HUES48 (cell line): Measurements from ENCODE around the gene SKAP2.

Experiments used
- H3K27ac ChIP-seq: one replicate; pipeline ENCODE4 v1.7.0; 2013; ENCODE audit warnings: low read depth, low read length, inconsistent platforms
- H3K27me3 ChIP-seq: 2 replicates; pipeline ENCODE4 v1.6.1; 2013; ENCODE audit warnings: mild to moderate bottlenecking, low read length; ENCODE audit not compliant: control insufficient read depth, insufficient read depth
- H3K36me3 ChIP-seq: 2 replicates; pipeline ENCODE4 v1.6.1; 2013; ENCODE audit warnings: low read length; ENCODE audit not compliant: control insufficient read depth, insufficient read depth
- H3K4me1 ChIP-seq: 2 replicates; pipeline ENCODE4 v1.6.1; 2013; ENCODE audit warnings: mild to moderate bottlenecking, low read length; ENCODE audit not compliant: control insufficient read depth, insufficient read depth
- H3K4me3 ChIP-seq: 2 replicates; pipeline ENCODE4 v1.5.1; 2013; ENCODE audit warnings: mild to moderate bottlenecking, low read depth, low read length
- H3K9ac ChIP-seq: 2 replicates; pipeline ENCODE4 v1.6.1; 2013; ENCODE audit warnings: mild to moderate bottlenecking, low read depth, low read length, moderate library complexity
- H3K9me3 ChIP-seq: 2 replicates; pipeline ENCODE4 v1.6.1; 2013; ENCODE audit warnings: low read length; ENCODE audit not compliant: control insufficient read depth, insufficient read depth

Gene SKAP2

DNA sequence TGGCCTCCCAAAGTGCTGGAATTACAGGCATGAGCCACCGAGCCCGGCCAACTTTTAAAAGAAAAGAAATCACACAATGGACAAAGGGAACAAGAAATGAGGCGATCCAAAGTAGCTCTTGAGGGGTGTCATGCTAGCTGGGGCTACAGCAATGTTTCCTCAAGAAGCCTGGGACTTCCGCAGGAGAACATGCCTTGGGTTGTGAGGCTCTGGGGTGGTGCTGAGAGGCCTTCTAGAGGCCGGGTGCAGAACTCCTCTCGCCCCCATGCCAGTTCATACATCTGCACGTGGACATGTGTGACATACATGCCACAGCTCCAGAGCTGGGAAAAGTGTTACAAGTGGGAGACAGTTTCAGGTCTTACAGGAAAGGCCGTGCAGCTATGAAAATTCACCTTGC is 238.2 kb downstream of the SKAP2 start:
- H3K4me1 ChIP-seq = no peaks in the 10 kb centered on the region
- H3K4me3 ChIP-seq = no peak overlapping the region
- H3K9ac ChIP-seq = no peak overlapping the region
- H3K27me3 ChIP-seq = no peaks in the 10 kb centered on the region
- H3K36me3 ChIP-seq = no peaks in the 10 kb centered on the region
- H3K9me3 ChIP-seq = no peaks in the 10 kb centered on the region
- no peak overlapping the region for H3K27ac ChIP-seq

DNA sequence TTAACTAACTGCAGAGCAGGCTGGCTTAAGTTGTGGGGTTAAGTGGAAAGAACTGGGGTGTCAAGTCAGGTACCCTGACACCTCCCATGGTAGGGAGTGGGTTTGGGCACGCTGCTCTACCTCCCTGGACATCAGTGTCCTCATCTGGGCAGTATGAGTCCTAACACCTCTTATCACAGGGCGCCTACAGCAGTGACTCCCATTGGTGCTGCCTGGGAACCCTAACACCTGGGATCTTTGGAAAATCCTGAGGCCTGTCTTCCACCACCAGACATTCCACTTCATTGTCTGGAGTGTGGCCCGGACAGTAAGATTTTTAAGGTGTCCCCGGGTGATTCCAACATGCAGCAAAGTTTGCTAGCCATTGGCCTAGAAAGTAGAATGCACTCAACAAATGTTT is 239.1 kb downstream of the SKAP2 start:
- H3K4me1 ChIP-seq = peaks cover 5% of the 10 kb centered on the region
- H3K9ac ChIP-seq = no peak overlapping the region
- no peak overlapping the region for H3K4me3 ChIP-seq
- no peaks in the 10 kb centered on the region for H3K27me3 ChIP-seq
- H3K9me3 ChIP-seq = no peaks in the 10 kb centered on the region
- no peak overlapping the region for H3K27ac ChIP-seq
- H3K36me3 ChIP-seq = no peaks in the 10 kb centered on the region

DNA sequence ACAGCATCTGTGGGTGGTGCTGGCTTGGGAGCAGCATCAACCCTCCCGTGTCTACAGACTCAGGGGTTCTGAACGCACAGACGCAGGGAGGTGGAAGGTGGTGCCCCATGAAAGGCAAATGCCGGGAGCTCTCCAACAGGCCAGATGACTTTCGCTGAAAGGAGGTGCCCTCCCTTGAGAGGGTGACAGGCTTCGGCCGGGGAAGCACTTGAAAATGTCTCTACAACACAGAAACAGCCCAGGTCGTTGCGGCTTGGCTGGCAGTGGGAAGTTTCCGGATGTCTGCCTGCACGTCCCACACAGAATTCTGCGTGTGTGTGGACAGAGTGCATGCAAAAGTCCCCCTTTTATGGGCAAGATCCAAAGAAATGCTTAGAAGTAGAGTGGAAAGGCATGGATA is 239.6 kb downstream of the SKAP2 start:
- no peaks in the 10 kb centered on the region for H3K36me3 ChIP-seq
- no peak overlapping the region for H3K9ac ChIP-seq
- no peaks in the 10 kb centered on the region for H3K9me3 ChIP-seq
- H3K27ac ChIP-seq = no peak overlapping the region
- H3K4me1 ChIP-seq = peaks cover 5% of the 10 kb centered on the region
- H3K27me3 ChIP-seq = no peaks in the 10 kb centered on the region
- no peak overlapping the region for H3K4me3 ChIP-seq

DNA sequence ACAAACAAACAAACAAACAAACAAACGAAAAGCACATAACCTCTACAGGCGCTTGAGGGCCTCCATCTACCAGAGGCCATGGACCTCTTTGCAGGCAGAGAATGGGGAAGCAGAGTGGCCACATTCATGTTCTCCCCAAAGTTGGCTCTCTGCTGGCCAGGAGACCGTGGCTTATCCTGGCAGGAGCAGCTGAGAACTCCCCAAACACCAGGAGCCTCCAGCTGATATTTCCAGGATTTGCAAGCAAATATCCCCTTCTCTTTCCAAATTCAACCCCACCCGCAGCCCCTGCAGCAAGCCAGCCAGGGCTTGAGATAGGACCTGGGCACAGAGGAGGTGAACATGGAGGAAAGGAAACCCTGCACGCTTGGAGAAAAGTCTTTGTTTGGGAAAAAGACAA is 240.0 kb downstream of the SKAP2 start:
- no peak overlapping the region for H3K27ac ChIP-seq
- no peaks in the 10 kb centered on the region for H3K9me3 ChIP-seq
- no peaks in the 10 kb centered on the region for H3K27me3 ChIP-seq
- H3K4me3 ChIP-seq = no peak overlapping the region
- H3K4me1 ChIP-seq = peaks cover 5% of the 10 kb centered on the region
- H3K9ac ChIP-seq = no peak overlapping the region
- no peaks in the 10 kb centered on the region for H3K36me3 ChIP-seq

DNA sequence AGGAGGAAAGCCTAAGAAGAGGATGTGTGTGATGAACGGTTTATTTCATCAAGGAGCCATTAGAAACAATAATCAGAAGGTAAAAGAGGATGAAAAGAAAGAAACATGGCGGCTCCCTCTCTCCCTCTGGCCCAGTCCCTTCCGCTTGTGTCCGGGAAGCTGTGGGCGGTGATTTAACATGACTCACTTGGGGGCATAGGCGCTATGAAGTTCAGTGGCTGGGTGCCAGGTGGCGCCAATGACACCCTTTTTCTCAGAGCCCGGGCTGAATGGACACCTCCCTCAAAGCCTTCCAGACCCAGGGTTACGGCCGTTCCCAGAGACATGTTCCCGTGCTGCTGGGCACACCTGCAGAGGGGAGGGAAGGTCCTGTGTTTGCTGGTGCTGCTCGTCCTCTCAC is 244.0 kb downstream of the SKAP2 start:
- no peaks in the 10 kb centered on the region for H3K27me3 ChIP-seq
- H3K27ac ChIP-seq = no peak overlapping the region
- H3K9ac ChIP-seq = no peak overlapping the region
- no peaks in the 10 kb centered on the region for H3K9me3 ChIP-seq
- H3K4me3 ChIP-seq = no peak overlapping the region
- H3K36me3 ChIP-seq = no peaks in the 10 kb centered on the region
- H3K4me1 ChIP-seq = peaks cover 5% of the 10 kb centered on the region

DNA sequence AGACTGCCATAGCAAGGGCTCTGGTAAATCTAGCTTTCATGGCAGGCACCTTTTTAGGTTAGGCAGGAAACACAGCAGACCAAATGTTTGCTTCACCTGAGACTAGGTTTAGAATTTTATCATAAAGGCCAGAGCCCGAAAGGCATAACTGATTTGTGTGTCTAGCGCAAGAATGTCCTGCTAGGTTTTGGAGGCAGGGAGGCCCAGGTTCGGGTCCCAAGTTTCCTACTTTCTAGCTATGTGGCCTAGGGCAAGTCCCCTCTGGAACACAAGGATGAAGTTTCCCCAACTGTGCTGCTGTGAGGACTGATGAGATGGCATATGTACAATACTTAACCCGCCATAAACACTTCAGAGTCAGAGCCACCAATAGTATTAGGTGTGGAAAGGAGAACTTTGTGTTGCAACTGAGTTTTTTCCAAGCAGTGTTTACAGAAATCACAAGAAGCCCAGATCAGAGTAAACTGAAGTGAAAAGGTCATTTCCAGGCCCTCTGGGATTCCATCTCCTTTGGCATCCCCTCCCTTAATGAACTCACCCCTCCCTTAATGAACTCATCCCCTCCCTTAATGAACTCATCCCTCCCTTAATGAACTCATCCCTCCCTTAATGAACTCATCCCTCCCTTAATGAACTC is 244.9 kb downstream of the SKAP2 start:
- no peaks in the 10 kb centered on the region for H3K27me3 ChIP-seq

DNA sequence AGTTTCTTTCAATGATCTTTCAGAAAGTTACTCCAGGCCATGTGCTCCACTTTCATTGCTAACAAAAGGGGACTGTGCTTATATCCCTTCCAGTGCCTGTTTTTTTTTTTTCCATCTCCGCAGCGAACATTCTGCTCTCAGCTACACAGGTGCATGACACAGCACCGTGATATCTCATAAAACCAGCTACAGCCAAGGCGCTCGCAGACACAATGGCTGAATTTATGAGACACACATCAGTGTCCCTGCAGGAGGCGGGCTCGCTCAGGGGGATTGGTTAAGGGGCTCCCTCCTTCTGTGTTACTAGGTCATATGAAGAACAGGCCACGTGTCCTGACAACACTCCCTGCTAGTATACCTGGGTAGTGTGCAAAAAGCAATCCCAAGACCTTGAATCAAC is 245.5 kb downstream of the SKAP2 start:
- Histone ChIP-seq H3K4me3 (no peak overlapping the region), H3K27me3 (no peaks in the 10 kb centered on the region), H3K36me3 (no peaks in the 10 kb centered on the region), H3K9ac (no peak overlapping the region), H3K27ac (no peak overlapping the region), H3K9me3 (no peaks in the 10 kb centered on the region), H3K4me1 (peaks cover 5% of the 10 kb centered on the region)

More for the DNA sequence above, 244.9 kb downstream of the SKAP2 start:
- Histone ChIP-seq H3K9me3 (no peaks in the 10 kb centered on the region), H3K9ac (no peak overlapping the region), H3K27ac (no peak overlapping the region), H3K4me3 (no peak overlapping the region), H3K4me1 (peaks cover 5% of the 10 kb centered on the region), H3K36me3 (no peaks in the 10 kb centered on the region)

DNA sequence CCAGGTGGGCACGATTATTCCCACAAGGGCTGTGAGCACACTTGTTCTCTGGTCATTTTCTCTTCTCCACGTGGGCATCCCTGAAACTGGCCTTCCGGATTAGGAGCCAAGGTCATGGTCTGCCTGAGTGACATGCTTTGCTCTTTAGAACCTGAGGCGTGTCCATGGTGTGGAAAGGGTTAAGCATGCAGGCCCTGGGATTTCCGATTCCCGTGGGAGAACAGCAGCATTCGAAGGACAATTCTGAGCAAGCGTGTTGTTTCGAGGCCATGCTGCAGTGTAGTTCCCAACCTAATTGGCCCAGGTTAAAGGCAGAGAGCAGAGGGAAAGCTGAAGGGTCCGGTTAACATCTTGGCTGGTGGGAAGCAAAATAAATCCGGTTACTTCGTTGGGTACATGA is 245.9 kb downstream of the SKAP2 start:
- no peak overlapping the region for H3K4me3 ChIP-seq
- H3K36me3 ChIP-seq = no peaks in the 10 kb centered on the region
- H3K9me3 ChIP-seq = no peaks in the 10 kb centered on the region
- peaks cover 5% of the 10 kb centered on the region for H3K4me1 ChIP-seq
- H3K27me3 ChIP-seq = no peaks in the 10 kb centered on the region
- H3K27ac ChIP-seq = no peak overlapping the region
- H3K9ac ChIP-seq = no peak overlapping the region
